K562 (cell line): ENCODE results near the gene MBD4. TPM values are rescaled to one million over a fixed set of nuclear protein-coding genes. Genes with fewer than 3 reads are reported as not detected.

Experiments
- ATAC-seq: fragments of 200-7000 bp; cut with Tn5 transposase; 3 replicates; pipeline ENCODE4 v1.9.1; 2020; ENCODE audit warnings: moderate library complexity
- BruUV-seq: library from RNA; stranded (reverse); fragments of 400-500 nt; replicated peaks from 2 replicates; lab custom pipeline; 2021; lab: Mats Ljungman, UMichigan
- CTCF ChIA-PET: fragments of 300-600 bp; formaldehyde crosslinking; extraction: SDS; loops from one replicate; lab custom pipeline; 2021; ENCODE audit warnings: low intra/inter-chr PET ratio; lab: Yijun Ruan, JAX
- POLR2A ChIA-PET: fragments of 300-600, 350-650 bp; sonication (Branson Sonifier 250); formaldehyde crosslinking; extraction: SDS; loops from one replicate; lab custom pipeline; 2021; ENCODE audit warnings: antibody characterized with exemption, inconsistent platforms; lab: Yijun Ruan, JAX
- DNase-seq, 4 experiments: peaks; one replicate each; pipeline versions ENCODE4 v3.0.0 to v3.0.0-alpha.2; 2011 to 2018; ENCODE audit warnings: low spot score in 3 of 4, mixed read lengths in 3 of 4; ENCODE audit errors: extremely low read depth in 1 of 4
- FAIRE-seq: peaks from 2 replicates; lab custom pipeline; 2011; peaks lifted over from hg19 to GRCh38; lab: Jason Lieb, UNC
- H2AFZ ChIP-seq: 2 replicates; pipeline ENCODE4 v1.6.0; 2011; ENCODE audit warnings: low read depth, low read length, control low read depth, inconsistent platforms
- H3K27ac ChIP-seq: fragments of 200-600 bp; 3 replicates; pipeline ENCODE4 v1.8.0; 2011; ENCODE audit warnings: low read depth, mild to moderate bottlenecking, control low read depth, inconsistent platforms, low read length, moderate library complexity, mixed read lengths; ENCODE audit errors: extremely low read depth
- H3K27me3 ChIP-seq, 2 experiments: fragments of 300-600 bp in 1 of 2; 2 replicates in 1 of 2; 3 replicates in 1 of 2; pipeline versions ENCODE4 v1.6.0 to v1.8.0; 2011; ENCODE audit warnings: inconsistent platforms in 2 of 2, low read length in 2 of 2, mild to moderate bottlenecking in 1 of 2, mixed read lengths in 1 of 2, moderate library complexity in 1 of 2; ENCODE audit not compliant: control insufficient read depth in 2 of 2, insufficient read depth in 2 of 2
- H3K36me3 ChIP-seq: fragments of 300-600 bp; 3 replicates; pipeline ENCODE4 v1.8.0; 2011; ENCODE audit warnings: mild to moderate bottlenecking, low read length, inconsistent platforms; ENCODE audit not compliant: control insufficient read depth, insufficient read depth
- H3K4me1 ChIP-seq, 2 experiments: fragments of 200-600 bp in 1 of 2; replicated peaks in 1 of 2; 2 replicates in 1 of 2; 3 replicates in 1 of 2; pipeline versions ENCODE4 v1.5.1 to v1.8.0; 2011; ENCODE audit warnings: inconsistent platforms in 2 of 2, low read length in 2 of 2, mild to moderate bottlenecking in 1 of 2, mixed read lengths in 1 of 2, moderate library complexity in 1 of 2; ENCODE audit not compliant: control insufficient read depth in 2 of 2, insufficient read depth in 2 of 2
- H3K4me2 ChIP-seq: 2 replicates; pipeline ENCODE4 v1.6.1; 2011; ENCODE audit warnings: low read length, control low read depth, inconsistent platforms, mixed read lengths; ENCODE audit not compliant: insufficient read depth
- H3K4me3 ChIP-seq: fragments of 200-600 bp; sonication (generic), shearing (Covaris generic); 2 replicates; pipeline ENCODE4 v1.5.1; 2016; ENCODE audit warnings: control low read depth, inconsistent platforms
- H3K79me2 ChIP-seq: fragments of 200-600 bp; 3 replicates; pipeline ENCODE4 v1.8.0; 2011; ENCODE audit warnings: low read length, inconsistent platforms; ENCODE audit not compliant: control insufficient read depth, insufficient read depth
- H3K9ac ChIP-seq, 2 experiments: 2 replicates each; pipeline versions ENCODE4 v1.6.0 to v1.6.1; 2011; ENCODE audit warnings: low read depth in 2 of 2, low read length in 2 of 2, control low read depth in 1 of 2, inconsistent platforms in 1 of 2, mild to moderate bottlenecking in 1 of 2, mixed read lengths in 1 of 2; ENCODE audit not compliant: insufficient read depth in 1 of 2
- H3K9me1 ChIP-seq: one replicate; pipeline ENCODE4 v1.6.0; 2011; ENCODE audit warnings: inconsistent platforms, mild to moderate bottlenecking, low read length, moderate library complexity; ENCODE audit not compliant: control insufficient read depth, insufficient read depth
- H3K9me3 ChIP-seq: replicated peaks from 2 replicates; pipeline ENCODE4 v1.5.1; 2011; ENCODE audit warnings: low read depth, low read length, inconsistent platforms; ENCODE audit not compliant: control insufficient read depth, insufficient read depth
- H4K20me1 ChIP-seq: replicated peaks from 2 replicates; pipeline ENCODE4 v1.6.1; 2011; ENCODE audit warnings: low read length, inconsistent platforms, mixed read lengths; ENCODE audit not compliant: control insufficient read depth, insufficient read depth
- ARID3A ChIP-seq: IDR thresholded peaks from 2 replicates; pipeline ENCODE4 v1.6.1; 2012; ENCODE audit warnings: low read depth, low read length, improper control_type of control experiment, borderline replicate concordance
- KAT7 ChIP-seq: sonication (generic); formaldehyde crosslinking; IDR thresholded peaks from 2 replicates; pipeline ENCODE4 v1.8.0; 2022; ENCODE audit warnings: missing genetic modification reagents, mild to moderate bottlenecking, borderline replicate concordance
- MEF2D ChIP-seq: conservative IDR thresholded peaks from 2 replicates; pipeline ENCODE4 v1.6.1; 2016; ENCODE audit warnings: low read depth, missing genetic modification characterization, missing compliant biosample characterization
- MTA3 ChIP-seq: fragments of 450-650 bp; formaldehyde crosslinking; IDR thresholded peaks from 2 replicates; pipeline ENCODE4 v1.6.1; 2017; ENCODE audit warnings: mild to moderate bottlenecking, borderline replicate concordance
- NFIX ChIP-seq: fragments of 250-450 bp; sonication (Bioruptor Pico); IDR thresholded peaks from 2 replicates; pipeline ENCODE4 v1.4.0; 2020; ENCODE audit warnings: low read depth, mild to moderate bottlenecking, moderate library complexity
- POLR2H ChIP-seq: IDR thresholded peaks from 2 replicates; pipeline ENCODE4 v1.6.1; 2016; ENCODE audit warnings: missing genetic modification characterization, low read depth, mild to moderate bottlenecking, control low read depth, missing compliant biosample characterization, moderate library complexity
- TAL1 ChIP-seq: fragments of 450-650 bp; IDR thresholded peaks from 2 replicates; pipeline ENCODE4 v1.6.1; 2016; ENCODE audit warnings: mild to moderate bottlenecking
- TRIM24 ChIP-seq, 2 experiments: fragments of 450-650 bp; IDR thresholded peaks; 2 replicates each; pipeline ENCODE4 v1.6.1; 2016
- ZSCAN32 ChIP-seq: fragments of 450-650 bp; formaldehyde crosslinking; IDR thresholded peaks from 2 replicates; pipeline ENCODE4 v1.4.0; 2020; ENCODE audit warnings: mild to moderate bottlenecking, moderate library complexity
- WGBS: fragments of 100-300 bp; shearing (Covaris generic); methylation state at CpG from one replicate; pipeline ENCODE4 v1.1.6; 2016; ENCODE audit warnings: low coverage, mixed read lengths; ENCODE audit not compliant: insufficient coverage; ENCODE audit errors: missing lambda C conversion rate; 5-methylcytosine and 5-hydroxymethylcytosine counted together
- in situ Hi-C: fragments of 300-500 bp; cut with MboI; formaldehyde crosslinking; loops from 4 replicates; pipeline ENCODE4 v1.15.0; 2018; ENCODE audit warnings: inconsistent platforms, mixed read lengths
- intact Hi-C: fragments of 100-400 bp; cut with micrococcal nuclease; formaldehyde crosslinking; loops from 2 replicates; pipeline ENCODE4 v1.14.2; 2022
- polyA plus RNA-seq, 8 experiments: library from polyadenylated mRNA; depleted of rRNA in 4 of 8; stranded (reverse) in 5 of 8; unstranded in 3 of 8; fragments of >200 nt; fragmentation: Nextera tagmentation in 2 of 8; fragmentation: Illumina TruSeq in 1 of 8; extraction: Ambion mirVana in 2 of 8; extraction: Trizol in 1 of 8; gene quantifications; 2 replicates each; pipeline versions ENCODE4 v1.2.1 to v1.2.3, GENCODE V29; 2011 to 2014; ENCODE audit warnings: inconsistent platforms in 1 of 8, missing spikeins in 1 of 8
- total RNA-seq, 7 experiments: library from RNA; depleted of rRNA in 6 of 7; stranded (reverse); fragments of >200 nt in 6 of 7; fragmentation: Illumina TruSeq in 2 of 7; extraction: Trizol in 2 of 7; gene quantifications; 2 replicates each; pipeline versions ENCODE4 v1.2.1 to v1.2.3, GENCODE V29; 2011 to 2021; ENCODE audit warnings: low replicate concordance in 1 of 7

MBD4 gene
- total and polyA plus RNA-seq, 9 of the 15 experiments (the other 6 are each of a cell fraction or from before 2014, with no cell fraction given): 13.3 to 63.9 (median 39.0) TPM

GRCh38 chr3:129473067-129473768, 33.5 kb upstream of the MBD4 start (continued):
- TF ChIP-seq ARID3A (no peak), TAL1 (no peak)
- TF ChIP-seq, all 486 proteins: peak for 0

GRCh38 chr3:129470861-129471260, 31.1 kb upstream of the MBD4 start:
- ChIA-PET POLR2A (interaction anchor here (0.9 kb wide), 1 partner anchor 9 kb away, joined by 8 read pairs; no protein-coding TSS in a partner anchor), CTCF (no interaction called here)
- BruUV-seq: no TSS peak
- H3K9me1 ChIP-seq: no peaks in the 10 kb centered on the region
- intact Hi-C loops: no loop called here
- no peaks in the 10 kb centered on the region for H3K9me3 ChIP-seq
- H3K4me1 ChIP-seq: peaks cover 0 to 13% of the 10 kb centered on the region in 2 experiments; a peak in 3 of 5 replicates
- no peak overlapping the region for H2AFZ ChIP-seq
- H3K36me3 ChIP-seq: peaks cover 11% of the 10 kb centered on the region; the same call in 2 of the 3 replicates
- no peaks in the 10 kb centered on the region for H4K20me1 ChIP-seq
- DNase-seq (no peak), ATAC-seq (no peak), FAIRE-seq (no peak)
- no peak overlapping the region for H3K9ac ChIP-seq
- H3K4me2 ChIP-seq: no peak overlapping the region
- 78% methylated on average over 2 of the region's 2 CpGs for WGBS
- no peaks in the 10 kb centered on the region for H3K79me2 ChIP-seq
- H3K27me3 ChIP-seq: no peaks in the 10 kb centered on the region
- in situ Hi-C loops: no loop called here
- H3K27ac ChIP-seq: no peak overlapping the region
- TF ChIP-seq MEF2D (tag) (no peak), MTA3 (no peak), KAT7 (CRISPR knock-in tag) (no peak), ZSCAN32 (no peak), NFIX (CRISPR knock-in tag) (no peak), POLR2H (tag) (no peak), TRIM24 (IDR thresholded peaks at IDR 0.05) (no peak)
- H3K4me3 ChIP-seq: no peak overlapping the region
